NB4 (cell line): Measurements from ENCODE around the gene KCNE2.
"Not testable (repeated sequence)": the region's sequence is repeated elsewhere in the genome, so short reads cannot be mapped to it uniquely, and the experiment has no call there.

Experiments used
- TF ChIP-seq, protein P1 (sequence below): IDR thresholded peaks from one replicate; pipeline ENCODE4 v1.5.1; 2012; ENCODE audit warnings: low read depth, low read length
- TF ChIP-seq, protein P2 (sequence below): IDR thresholded peaks from 2 replicates; pipeline ENCODE4 v1.6.1; 2011; ENCODE audit warnings: low read depth, low read length

DNA sequence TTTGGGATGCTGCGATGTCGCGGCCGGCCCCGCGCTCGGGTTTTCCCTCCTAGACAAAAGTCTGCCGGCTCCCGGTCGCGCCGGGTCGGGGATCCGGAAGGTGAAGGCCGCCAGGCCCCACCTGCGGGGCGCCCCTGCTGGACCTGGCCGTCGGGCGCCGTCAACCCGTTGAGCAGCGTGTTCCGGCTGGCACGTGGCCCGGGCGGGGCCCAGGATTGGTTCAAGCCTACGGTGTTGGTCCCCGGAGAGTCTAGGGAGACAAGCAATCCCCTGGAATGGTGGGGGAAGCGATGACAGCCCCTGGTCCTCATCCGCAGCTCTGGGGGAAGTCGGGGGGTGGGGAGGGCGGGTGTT is 11.8 kb downstream of the KCNE2 start:
- TF ChIP-seq, protein P1, sequence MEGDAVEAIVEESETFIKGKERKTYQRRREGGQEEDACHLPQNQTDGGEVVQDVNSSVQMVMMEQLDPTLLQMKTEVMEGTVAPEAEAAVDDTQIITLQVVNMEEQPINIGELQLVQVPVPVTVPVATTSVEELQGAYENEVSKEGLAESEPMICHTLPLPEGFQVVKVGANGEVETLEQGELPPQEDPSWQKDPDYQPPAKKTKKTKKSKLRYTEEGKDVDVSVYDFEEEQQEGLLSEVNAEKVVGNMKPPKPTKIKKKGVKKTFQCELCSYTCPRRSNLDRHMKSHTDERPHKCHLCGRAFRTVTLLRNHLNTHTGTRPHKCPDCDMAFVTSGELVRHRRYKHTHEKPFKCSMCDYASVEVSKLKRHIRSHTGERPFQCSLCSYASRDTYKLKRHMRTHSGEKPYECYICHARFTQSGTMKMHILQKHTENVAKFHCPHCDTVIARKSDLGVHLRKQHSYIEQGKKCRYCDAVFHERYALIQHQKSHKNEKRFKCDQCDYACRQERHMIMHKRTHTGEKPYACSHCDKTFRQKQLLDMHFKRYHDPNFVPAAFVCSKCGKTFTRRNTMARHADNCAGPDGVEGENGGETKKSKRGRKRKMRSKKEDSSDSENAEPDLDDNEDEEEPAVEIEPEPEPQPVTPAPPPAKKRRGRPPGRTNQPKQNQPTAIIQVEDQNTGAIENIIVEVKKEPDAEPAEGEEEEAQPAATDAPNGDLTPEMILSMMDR: not testable (repeated sequence)
- TF ChIP-seq, protein P2, sequence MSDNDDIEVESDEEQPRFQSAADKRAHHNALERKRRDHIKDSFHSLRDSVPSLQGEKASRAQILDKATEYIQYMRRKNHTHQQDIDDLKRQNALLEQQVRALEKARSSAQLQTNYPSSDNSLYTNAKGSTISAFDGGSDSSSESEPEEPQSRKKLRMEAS: not testable (repeated sequence)
